Activated CD4-positive, CD25-positive, alpha-beta regulatory T cell treated with anti-CD3 and anti-CD28 coated beads, Interleukin-2, amount 50 U/mL, for 16 hours (primary cell): Measurements from ENCODE around the gene SLC7A6.

Experiments used
- DNase-seq: peaks from one replicate; pipeline ENCODE4 v3.0.0-alpha.2; 2020; ENCODE audit warnings: low read depth, low spot score

Gene SLC7A6

GRCh38 chr16:68306633-68307032 lies 42.3 kb downstream of the SLC7A6 start:
- DNase-seq, result no peak

GRCh38 chr16:68309799-68310198 lies 45.5 kb downstream of the SLC7A6 start:
- DNase-seq, result no peak

- no peak for DNase-seq
Measured at GRCh38 chr16:68310437-68310773, 46.1 kb downstream of the SLC7A6 start.

DNA sequence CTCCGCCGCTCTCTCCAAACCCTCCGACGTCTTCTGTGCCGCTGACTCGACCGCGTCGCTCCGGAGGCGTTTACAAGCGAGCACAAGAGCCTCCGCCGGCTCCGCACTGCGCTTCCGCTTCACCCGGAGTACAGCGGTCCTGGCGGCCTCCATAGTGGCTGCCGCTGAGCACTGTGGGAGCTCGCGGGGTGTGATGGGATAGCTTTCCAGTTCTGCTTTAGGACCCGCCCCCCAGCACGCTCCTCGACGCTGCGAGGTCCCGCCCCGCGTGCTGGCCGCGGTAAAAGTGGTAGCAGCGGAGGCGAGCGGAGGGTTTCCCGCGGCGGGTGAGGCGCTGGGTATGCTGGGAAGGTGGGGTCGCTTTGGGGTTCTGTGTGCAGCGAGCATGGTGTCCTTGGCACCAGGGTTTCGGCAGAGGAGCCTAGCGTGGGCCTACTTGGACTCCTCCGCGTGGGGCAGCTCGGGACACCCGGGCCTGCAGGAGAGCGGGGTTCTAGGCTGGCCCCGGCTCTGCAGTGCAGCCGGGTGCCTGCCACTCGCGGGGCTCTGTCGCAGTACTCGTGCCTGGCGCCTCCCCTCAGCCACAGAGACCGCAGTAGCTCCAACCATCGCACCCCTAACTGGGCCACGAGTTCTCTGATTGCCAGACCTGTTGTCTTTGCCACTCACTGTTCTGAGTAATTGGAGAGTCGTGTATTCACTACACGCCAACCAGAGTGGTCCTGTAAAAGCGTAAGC lies 46.6 kb downstream of the SLC7A6 start, which contains the start of the genes PRMT7 and SLC7A6OS:
TSS of gene PRMT7 (plus strand) at position 246 of the 738 bp plus-strand sequence. CDS start 4,961 bp downstream, outside the sequence.
TSS of gene SLC7A6OS (minus strand) at position 173 of the 738 bp plus-strand sequence. CDS start at position 153, 20 bp downstream.
- peak; percentile 88 for DNase-seq

DNA sequence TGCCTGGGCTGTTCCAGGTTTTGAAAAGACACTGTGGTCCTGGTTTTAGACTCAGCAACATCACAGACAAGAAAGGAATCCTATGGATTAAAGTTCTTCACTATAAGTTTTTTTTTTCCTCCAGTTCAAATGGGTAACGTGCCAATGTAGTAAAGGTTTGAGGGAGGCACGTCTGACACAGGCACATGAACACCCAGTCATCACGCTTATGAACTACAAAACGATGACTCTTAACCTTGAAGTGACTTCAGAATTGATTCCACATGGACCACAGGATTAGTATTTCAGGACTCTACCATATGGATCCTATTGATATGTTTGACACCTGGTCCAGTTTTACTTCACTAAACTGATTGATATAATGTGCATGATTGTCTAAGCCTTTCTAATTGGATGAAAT lies 48.8 kb downstream of the SLC7A6 start:
- no peak for DNase-seq

DNA sequence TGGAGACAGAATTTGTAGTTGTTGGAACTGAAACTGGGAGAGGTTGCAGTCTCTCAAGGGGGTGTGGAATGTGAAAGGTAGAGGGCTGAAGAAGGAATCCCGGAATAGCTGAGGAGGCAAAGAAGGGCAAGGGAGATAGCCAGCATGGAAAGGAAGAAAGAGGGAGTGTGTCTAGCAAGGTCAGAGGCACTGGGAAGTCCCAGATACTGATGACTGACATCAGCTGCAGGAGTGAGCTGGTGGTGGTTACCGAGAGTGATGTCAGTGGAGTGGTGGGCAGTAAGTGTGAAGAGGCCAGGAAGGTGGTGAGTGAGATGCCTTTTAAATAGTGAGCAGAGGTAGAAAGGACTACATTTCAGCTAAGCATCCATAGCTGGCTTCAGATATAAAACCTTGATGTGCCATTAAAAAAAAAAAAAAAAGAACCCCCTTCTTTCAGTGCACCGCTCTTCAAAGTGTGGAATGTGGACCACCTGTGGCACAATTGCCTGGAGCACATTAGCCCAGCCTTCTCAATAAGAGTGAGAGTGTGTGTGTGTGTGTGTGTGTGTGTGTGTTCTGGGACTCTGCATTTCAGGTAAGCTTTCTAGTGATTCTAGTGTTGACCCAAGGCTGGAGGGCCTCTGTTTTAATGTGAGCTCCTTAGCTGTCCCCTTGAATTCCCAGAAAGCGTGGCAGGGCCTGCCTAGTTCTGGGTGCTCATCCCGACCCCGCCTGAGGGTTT lies 55.0 kb downstream of the SLC7A6 start:
- DNase-seq, result no peak

GRCh38 chr16:68324336-68324735 lies 60.0 kb downstream of the SLC7A6 start:
- DNase-seq, result no peak

- DNase-seq, result no peak
Measured at GRCh38 chr16:68324780-68325357, 60.5 kb downstream of the SLC7A6 start.

DNA sequence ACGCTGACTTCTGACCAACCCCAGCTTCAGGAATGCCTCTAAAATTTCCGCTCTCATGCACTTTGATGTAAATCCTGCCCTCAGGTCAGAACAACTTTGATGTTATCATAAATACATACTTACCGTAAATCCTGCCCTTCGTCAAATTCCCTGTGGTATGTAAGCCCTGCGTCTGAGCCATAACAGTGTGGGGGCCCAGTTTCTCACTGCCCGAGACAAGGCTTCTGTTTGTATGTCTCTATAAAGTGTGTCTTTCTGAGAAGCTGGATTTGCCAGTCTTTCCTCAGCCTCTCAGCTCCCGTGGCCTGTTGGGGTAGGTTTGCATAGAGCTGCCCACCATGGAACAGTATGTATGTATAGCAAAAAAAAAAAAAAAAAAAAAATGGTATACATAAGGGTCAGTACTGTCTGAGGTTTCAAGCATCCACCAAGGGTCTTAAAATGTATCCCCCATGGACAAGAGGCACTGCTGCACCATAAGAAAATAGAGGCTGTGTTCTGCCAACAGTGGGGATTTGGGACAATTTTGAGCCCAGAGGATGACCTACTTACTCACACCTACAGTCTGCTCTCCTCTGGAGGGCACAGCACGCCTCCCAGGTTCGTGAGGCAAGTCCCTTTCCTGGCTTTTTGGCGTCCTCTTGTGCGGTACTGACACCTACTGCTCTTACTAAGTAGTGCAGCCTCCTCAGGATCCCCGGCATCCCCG lies 64.0 kb downstream of the SLC7A6 start:
- peak; percentile 68 for DNase-seq

GRCh38 chr16:68328860-68329390 lies 64.6 kb downstream of the SLC7A6 start:
- DNase-seq, result no peak

- DNase-seq, result no peak
Measured at GRCh38 chr16:68331879-68332410, 67.6 kb downstream of the SLC7A6 start.

GRCh38 chr16:68332411-68333121 lies 68.2 kb downstream of the SLC7A6 start:
- no peak for DNase-seq

- no peak for DNase-seq
Measured at GRCh38 chr16:68335175-68335574, 70.8 kb downstream of the SLC7A6 start.

DNA sequence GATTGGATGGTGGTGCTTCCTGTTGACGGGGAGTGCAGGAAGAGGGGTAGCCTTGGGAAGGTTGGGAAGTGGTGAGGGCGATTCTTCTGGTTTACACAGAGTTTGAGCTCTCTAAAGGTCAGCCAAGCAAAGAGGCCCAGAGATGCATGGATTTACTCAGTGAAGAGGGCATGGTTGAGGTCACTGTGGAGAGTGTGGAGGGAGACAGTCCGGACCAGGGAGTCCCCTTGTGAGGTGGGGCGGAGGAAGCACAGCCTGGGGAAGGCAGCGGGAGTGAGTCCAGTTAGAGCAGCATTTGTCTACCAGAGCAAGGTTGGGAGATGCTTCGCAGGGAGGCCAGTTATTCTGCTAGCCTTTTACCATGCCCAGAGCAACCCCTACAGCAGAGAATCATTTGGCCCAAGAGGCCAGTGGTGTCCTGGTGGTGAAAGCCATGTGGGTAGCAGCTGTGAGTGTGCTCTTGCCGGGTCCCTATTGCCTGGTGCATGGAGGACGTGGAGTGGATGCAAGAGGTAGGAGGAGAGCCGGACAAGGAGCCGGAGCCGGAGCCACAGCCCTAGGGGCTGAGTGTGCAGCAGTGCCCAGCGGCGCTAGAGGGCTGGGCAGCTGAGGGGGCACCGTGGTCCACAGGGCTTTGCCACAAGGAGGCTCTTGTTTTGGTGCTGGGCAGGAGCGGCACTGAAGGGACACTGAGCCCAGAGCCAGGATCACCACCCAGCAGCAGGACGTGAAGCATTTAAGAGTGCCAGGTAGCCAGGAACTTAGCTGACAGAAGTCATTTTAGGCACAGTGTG lies 74.2 kb downstream of the SLC7A6 start:
- no peak for DNase-seq

- no peak for DNase-seq
Measured at GRCh38 chr16:68339214-68339613, 74.9 kb downstream of the SLC7A6 start.

DNA sequence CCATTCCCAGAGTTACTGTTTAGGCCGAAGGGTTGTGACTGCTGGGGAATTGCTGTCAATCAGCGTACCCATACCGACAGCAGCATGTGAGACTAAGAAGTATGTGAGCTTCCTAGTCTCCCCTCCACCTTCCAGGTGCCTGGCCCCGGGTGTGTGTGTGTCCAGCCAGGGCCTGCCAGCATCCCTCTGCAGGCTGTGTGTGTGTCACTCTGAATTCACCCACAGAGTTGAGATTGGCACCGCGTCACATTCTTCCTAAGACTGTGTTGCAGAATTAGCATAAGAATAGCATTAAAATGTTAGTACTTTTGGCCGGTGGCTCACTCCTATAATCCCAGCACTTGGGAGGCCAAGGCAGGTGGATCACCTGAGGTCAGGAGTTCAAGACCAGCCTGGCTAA lies 78.3 kb downstream of the SLC7A6 start:
- DNase-seq, result no peak

- DNase-seq, result no peak
Measured at GRCh38 chr16:68343137-68343536, 78.8 kb downstream of the SLC7A6 start.

DNA sequence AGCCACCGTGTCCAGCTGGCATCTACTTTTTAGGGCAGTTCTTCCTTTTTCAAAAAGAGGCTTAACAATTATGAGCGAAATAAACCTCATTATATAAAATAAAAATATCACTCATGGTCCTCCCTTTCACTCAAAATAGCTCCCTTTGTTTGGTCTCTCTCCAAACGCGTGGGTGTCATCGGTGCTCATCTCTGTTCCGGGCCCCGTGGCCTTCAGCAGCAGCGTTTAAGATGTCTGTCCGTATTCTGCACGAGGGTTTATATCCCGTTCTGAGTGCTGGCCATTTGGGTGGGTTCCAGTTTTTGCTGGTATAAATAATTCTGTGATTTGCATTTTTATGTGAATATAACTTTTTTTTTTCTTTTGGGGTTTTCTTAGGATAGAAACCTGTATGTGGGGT lies 79.9 kb downstream of the SLC7A6 start:
- no peak for DNase-seq

DNA sequence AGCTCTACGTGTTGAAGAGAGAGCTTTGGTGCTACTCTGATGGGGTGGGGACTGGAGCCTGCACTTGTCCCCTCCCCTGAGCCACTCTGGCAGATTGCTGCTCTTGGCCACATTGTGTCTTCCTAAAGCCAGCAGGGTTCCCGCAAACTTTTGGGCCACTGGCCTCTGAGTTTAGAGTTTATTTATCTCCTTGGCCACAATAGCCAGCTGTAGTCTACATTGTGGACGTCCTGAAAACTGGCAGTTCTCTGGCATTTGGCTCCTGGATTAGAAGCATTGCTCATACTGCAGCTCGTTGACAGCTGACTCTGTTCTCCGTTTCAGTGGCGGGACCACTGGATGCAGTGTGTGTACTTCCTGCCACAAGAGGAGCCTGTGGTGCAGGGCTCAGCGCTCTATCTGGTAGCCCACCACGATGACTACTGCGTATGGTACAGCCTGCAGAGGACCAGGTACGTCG lies 81.1 kb downstream of the SLC7A6 start:
- no peak for DNase-seq
